Sigmoid colon (tissue), 7 donors: Measurements from ENCODE around the gene PDE11A. TPM values are rescaled to one million over a fixed set of nuclear protein-coding genes. Genes with fewer than 3 reads are reported as not detected.

Experiments
- DNase-seq: peaks from one replicate; pipeline ENCODE4 v3.0.0-alpha.2; 2019
- H3K27ac ChIP-seq, 4 donors: fragments of 200-600 bp; sonication (generic); one replicate each; pipeline ENCODE4 v1.5.1; 2016 to 2019; ENCODE audit warnings: mild to moderate bottlenecking in 1 of 4
- H3K27me3 ChIP-seq, 3 donors: fragments of 200-600 bp; sonication (generic); one replicate each; pipeline ENCODE4 v1.5.1; 2019; ENCODE audit warnings: mild to moderate bottlenecking in 1 of 3
- H3K36me3 ChIP-seq, 4 donors: fragments of 200-600 bp; sonication (generic); one replicate each; pipeline ENCODE4 v1.5.1; 2016 to 2019
- H3K4me1 ChIP-seq, 4 donors: fragments of 200-600 bp; sonication (generic); one replicate each; pipeline ENCODE4 v1.5.1; 2017 to 2019
- H3K4me3 ChIP-seq, 4 donors: fragments of 200-600 bp; sonication (generic); one replicate each; pipeline ENCODE4 v1.5.1; 2017 to 2019; ENCODE audit warnings: mild to moderate bottlenecking in 2 of 4, moderate library complexity in 1 of 4
- H3K9me3 ChIP-seq, 4 donors: fragments of 200-600 bp in 3 of 4; sonication (generic) in 3 of 4; one replicate each; pipeline versions ENCODE4 v1.5.1 to v1.6.1; 2013 to 2019
- EP300 ChIP-seq, 4 donors: sonication (generic); formaldehyde crosslinking; IDR thresholded peaks; one replicate each; pipeline ENCODE4 v1.6.1; 2017; ENCODE audit warnings: antibody characterized with exemption in 4 of 4
- POLR2A ChIP-seq, 2 donors: fragments of 450-650 bp; IDR thresholded peaks; one replicate each; pipeline ENCODE4 v1.6.1; 2016; ENCODE audit warnings: antibody characterized with exemption in 2 of 2, mild to moderate bottlenecking in 2 of 2, moderate library complexity in 2 of 2
- POLR2AphosphoS5 ChIP-seq, 4 donors: sonication (generic); formaldehyde crosslinking; IDR thresholded peaks; one replicate each; pipeline ENCODE4 v1.6.1; 2017; ENCODE audit warnings: antibody characterized with exemption in 4 of 4
- whole genome bisulfite sequencing, 2 donors: extraction: QIAGEN DNeasy Blood & Tissue Kit; methylation state at CpG; one replicate each; pipeline ENCODE4 v1.1.7; 2013; 5-methylcytosine and 5-hydroxymethylcytosine counted together
- intact Hi-C: fragments of 100-400 bp; cut with DNase I; formaldehyde crosslinking; loops from one replicate; pipeline ENCODE4 v1.15.1; 2023
- polyA plus RNA-seq, 3 donors: library from polyadenylated mRNA; stranded (reverse); fragments of 200-250 nt; gene quantifications; one replicate each; pipeline ENCODE4 v1.2.3, GENCODE V29; 2013
- total RNA-seq, 4 donors: library from RNA; depleted of rRNA; stranded (reverse); fragments of >200 nt; gene quantifications; one replicate each; pipeline ENCODE4 v1.1.0, GENCODE V29; 2016
- TF ChIP-seq, protein P1 (sequence below), 4 experiments: fragments of 450-650 bp in 3 of 4; fragments of 200-600 bp in 1 of 4; IDR thresholded peaks; one replicate each; pipeline ENCODE4 v1.5.1; 2016 to 2019; ENCODE audit warnings: antibody characterized with exemption in 4 of 4, mild to moderate bottlenecking in 3 of 4, moderate library complexity in 2 of 4
- donor health status: healthy with polysubstance abuse.
- donor health status: Bipolar disorder and iron deficiency.
- donor health status: healthy.

PDE11A gene
- total RNA-seq (10 to 100 TPM in 1 of 4 donors, 1 to 10 TPM in 3; 2.6 to 16.8 (median 5.0) TPM), polyA plus RNA-seq (under 1 TPM in 1 of 3 donors, not detected in 2; 0.57 TPM)

DNA sequence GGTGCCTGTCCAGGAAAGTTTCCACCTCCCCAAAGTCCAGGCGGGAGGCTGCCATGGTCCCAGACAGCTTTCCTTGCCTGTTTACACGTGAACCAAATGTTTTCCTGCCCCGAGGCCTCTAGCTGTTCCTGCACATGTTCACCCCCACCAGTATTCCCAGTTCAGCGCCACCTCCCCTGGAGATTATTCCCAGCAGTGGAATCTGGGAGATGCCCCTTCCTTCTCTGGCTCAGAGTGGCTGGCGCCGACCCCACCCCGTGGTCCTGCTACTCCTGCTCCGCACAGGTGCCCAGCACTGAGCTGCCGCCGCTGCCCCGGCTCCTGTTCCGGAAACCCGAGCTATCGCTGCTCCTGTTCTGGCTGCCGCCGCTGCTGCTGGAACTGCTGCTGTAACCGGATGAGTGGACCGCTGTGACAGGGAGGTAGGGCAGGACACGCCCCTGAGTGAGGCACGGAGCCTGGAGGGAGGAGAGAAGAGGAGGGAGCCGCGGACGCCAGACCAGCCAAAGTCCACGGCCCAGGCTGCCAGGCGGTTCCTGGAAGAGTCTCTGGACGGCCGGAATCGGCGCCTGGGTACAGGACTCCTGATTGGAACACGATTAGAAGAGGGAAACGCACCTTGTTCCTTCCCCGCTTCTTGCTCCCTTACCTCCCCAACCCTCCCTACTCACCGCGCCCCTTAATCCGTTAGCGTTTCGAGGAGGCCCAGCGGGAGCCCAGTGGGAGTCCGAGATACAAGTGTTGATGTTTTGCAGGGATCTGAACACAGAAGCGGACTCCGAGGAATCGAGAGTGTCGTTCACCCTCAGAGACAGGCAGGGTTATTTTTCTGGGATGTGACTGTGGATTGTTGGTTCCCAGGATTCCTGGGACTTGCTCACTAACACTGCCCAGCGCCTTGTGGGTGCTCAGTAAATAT is at the start of gene PDE11A:
Gene PDE11A, minus strand, starts transcription at position 395 of the 919 bp plus-strand sequence. Its CDS starts 340 bp downstream, at position 55.
- DNase-seq: peak; percentile 88
- Histone ChIP-seq H3K27me3 (no peaks in the 10 kb centered on the region), H3K4me1 (peaks cover 0 to 16% (median 10%) of the 10 kb centered on the region in 4 donors), H3K27ac (peak within 1 kb of the TSS in 3 of 4 donors; percentile 34 to 62 (median 58)), H3K36me3 (no peaks in the 10 kb centered on the region), H3K9me3 (no peaks in the 10 kb centered on the region), H3K4me3 (peak within 1 kb of the TSS; percentile 32 to 53 (median 47))
- WGBS, 2 donors: 2 to 4% methylated on average over 44 of the region's 44 CpGs
- intact Hi-C loops: loop anchor here (5.0 to 10.0 kb wide), 2 partner anchors 88 to 275 kb away; no protein-coding TSS in a partner anchor
- TF ChIP-seq POLR2A (IDR thresholded peaks at IDR 0.05): peak in 1 of 2 donors; percentile 58
- no peak for TF ChIP-seq EP300 (IDR thresholded peaks at IDR 0.05)
- TF ChIP-seq, protein P1, sequence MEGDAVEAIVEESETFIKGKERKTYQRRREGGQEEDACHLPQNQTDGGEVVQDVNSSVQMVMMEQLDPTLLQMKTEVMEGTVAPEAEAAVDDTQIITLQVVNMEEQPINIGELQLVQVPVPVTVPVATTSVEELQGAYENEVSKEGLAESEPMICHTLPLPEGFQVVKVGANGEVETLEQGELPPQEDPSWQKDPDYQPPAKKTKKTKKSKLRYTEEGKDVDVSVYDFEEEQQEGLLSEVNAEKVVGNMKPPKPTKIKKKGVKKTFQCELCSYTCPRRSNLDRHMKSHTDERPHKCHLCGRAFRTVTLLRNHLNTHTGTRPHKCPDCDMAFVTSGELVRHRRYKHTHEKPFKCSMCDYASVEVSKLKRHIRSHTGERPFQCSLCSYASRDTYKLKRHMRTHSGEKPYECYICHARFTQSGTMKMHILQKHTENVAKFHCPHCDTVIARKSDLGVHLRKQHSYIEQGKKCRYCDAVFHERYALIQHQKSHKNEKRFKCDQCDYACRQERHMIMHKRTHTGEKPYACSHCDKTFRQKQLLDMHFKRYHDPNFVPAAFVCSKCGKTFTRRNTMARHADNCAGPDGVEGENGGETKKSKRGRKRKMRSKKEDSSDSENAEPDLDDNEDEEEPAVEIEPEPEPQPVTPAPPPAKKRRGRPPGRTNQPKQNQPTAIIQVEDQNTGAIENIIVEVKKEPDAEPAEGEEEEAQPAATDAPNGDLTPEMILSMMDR (IDR thresholded peaks at IDR 0.05): no peak
- TF ChIP-seq POLR2AphosphoS5 (IDR thresholded peaks at IDR 0.05): peak in 2 of 4 donors; percentile 22 to 33

DNA sequence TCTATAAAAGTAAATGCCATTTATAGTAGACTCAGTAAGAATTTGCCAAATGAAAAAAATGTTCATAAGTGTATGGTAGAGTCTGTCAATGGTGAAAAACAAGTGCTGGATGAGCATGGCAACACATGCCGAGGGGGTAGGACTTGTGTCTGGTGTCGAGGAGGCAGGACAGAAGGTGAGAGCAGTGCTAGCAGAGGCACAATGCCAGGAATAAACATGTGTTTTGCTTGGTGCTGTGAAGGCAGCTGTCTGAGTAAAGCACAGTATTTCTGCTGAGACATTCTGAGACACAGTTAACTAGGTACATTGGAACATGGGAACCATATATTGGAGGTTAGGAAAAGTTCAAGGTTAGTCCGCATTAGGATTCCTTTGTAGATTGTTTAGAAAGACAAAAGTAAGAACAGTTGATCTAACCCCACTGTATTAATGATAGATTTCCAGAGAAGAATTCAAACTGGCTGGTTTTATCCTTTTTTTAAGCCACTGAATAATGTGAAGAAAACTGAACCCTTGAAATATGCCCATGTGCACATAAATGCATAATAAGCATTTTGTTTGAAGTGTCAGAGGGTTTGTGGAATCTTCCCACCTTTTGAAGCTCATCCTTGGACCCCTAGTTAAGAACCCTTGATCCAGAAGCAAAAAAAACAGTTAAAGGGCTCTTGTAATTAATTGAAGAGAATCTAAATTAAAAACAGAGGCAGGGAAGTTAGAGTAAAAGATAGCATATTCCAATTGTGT is 46.8 kb upstream of the PDE11A start:
- 88 to 94% methylated on average over 3 of the region's 3 CpGs for WGBS, 2 donors
- intact Hi-C loops: no loop called here
- Histone ChIP-seq H3K36me3 (peaks cover 0 to 77% (median 17%) of the 10 kb centered on the region in 4 donors), H3K9me3 (no peaks in the 10 kb centered on the region), H3K27me3 (no peaks in the 10 kb centered on the region), H3K4me3 (no peak overlapping the region), H3K4me1 (no peaks in the 10 kb centered on the region), H3K27ac (no peak overlapping the region)
- DNase-seq: no peak
- TF ChIP-seq, protein P1 (IDR thresholded peaks at IDR 0.05): no peak
- TF ChIP-seq POLR2A (IDR thresholded peaks at IDR 0.05): no peak
- TF ChIP-seq EP300 (IDR thresholded peaks at IDR 0.05): no peak
- TF ChIP-seq POLR2AphosphoS5 (IDR thresholded peaks at IDR 0.05): no peak

DNA sequence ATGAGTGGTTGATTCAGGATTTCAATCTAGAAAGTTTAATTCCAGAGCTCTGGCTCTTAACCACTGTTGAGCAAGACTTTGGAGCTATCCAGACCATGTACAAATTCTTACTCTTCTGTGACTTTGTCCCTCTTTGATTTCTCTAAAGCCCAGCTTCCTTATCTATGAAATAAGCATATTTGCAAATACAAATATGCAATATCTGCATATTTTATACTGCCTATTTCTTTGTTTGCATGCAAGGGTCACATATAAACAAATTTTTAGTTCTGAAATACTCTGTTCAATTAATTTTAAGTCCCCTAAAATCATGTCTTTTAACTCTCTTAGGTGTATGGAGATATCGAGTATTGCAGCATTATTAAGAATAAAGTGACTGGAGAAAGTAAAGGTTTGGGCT is 45.1 kb upstream of the PDE11A start:
- intact Hi-C loops: no loop called here
- Histone ChIP-seq H3K27ac (no peak overlapping the region), H3K36me3 (peaks cover 0 to 61% (median 9%) of the 10 kb centered on the region in 4 donors), H3K27me3 (no peaks in the 10 kb centered on the region), H3K9me3 (no peaks in the 10 kb centered on the region), H3K4me1 (peaks cover 0 to 14% (median 11%) of the 10 kb centered on the region in 4 donors), H3K4me3 (no peak overlapping the region)
- TF ChIP-seq EP300 (IDR thresholded peaks at IDR 0.05) (no peak), POLR2A (IDR thresholded peaks at IDR 0.05) (no peak), POLR2AphosphoS5 (IDR thresholded peaks at IDR 0.05) (no peak)
- TF ChIP-seq, protein P1 (IDR thresholded peaks at IDR 0.05): no peak
- no peak for DNase-seq
- WGBS, 2 donors: 95 to 96% methylated on average over 1 of the region's 1 CpG

DNA sequence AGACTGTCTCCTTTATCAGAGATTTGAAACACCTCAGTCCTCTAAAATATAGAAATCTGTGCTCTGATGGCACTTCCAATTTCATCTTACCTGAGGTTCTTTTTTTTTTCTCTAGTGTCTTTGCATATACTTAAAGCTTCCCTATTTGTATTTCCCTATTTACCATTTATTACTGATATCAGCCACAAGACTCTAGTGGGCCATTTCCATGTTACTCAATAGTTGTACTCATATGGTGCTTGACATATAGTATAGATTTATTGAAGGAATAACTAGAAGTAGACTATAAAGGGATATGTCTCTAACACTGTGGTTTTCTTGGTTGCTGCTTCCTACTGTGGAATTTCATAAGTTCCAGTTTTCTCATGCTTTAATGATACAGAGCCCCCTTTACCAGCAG is 42.7 kb upstream of the PDE11A start:
- intact Hi-C loops: no loop called here
- Histone ChIP-seq H3K27me3 (no peaks in the 10 kb centered on the region), H3K9me3 (no peaks in the 10 kb centered on the region), H3K4me1 (peaks cover 0 to 16% (median 13%) of the 10 kb centered on the region in 4 donors), H3K27ac (no peak overlapping the region), H3K36me3 (peaks cover 0 to 36% (median 3%) of the 10 kb centered on the region in 4 donors), H3K4me3 (no peak overlapping the region)
- TF ChIP-seq POLR2AphosphoS5 (IDR thresholded peaks at IDR 0.05): no peak
- no peak for TF ChIP-seq EP300 (IDR thresholded peaks at IDR 0.05)
- DNase-seq: no peak
